Left lung (tissue), 10 donors: ENCODE results near the gene TMEM72. TPM values are rescaled to one million over a fixed set of nuclear protein-coding genes. Genes with fewer than 3 reads are reported as not detected.

Experiments
- ATAC-seq: fragments of 200-7000 bp; cut with Tn5 transposase; one replicate; pipeline ENCODE4 v1.9.1; 2020; ENCODE audit warnings: moderate library complexity
- DNase-seq, 4 donors: peaks; one replicate each; pipeline ENCODE4 v3.0.0-alpha.2; 2013 to 2020
- H3K27ac ChIP-seq, 2 donors: fragments of 200-600 bp; sonication (generic) in 1 of 2; one replicate each; pipeline versions ENCODE4 v1.5.0 to v1.8.0; 2020 to 2021
- H3K27me3 ChIP-seq, 2 donors: fragments of 200-600 bp; sonication (generic) in 1 of 2; one replicate each; pipeline versions ENCODE4 v1.5.0 to v1.8.0; 2020 to 2021
- H3K36me3 ChIP-seq, 2 donors: fragments of 200-600 bp; sonication (generic) in 1 of 2; one replicate each; pipeline versions ENCODE4 v1.5.0 to v1.8.0; 2020 to 2021
- H3K4me1 ChIP-seq, 2 donors: fragments of 200-600 bp; one replicate each; pipeline ENCODE4 v1.8.0; 2021
- H3K4me3 ChIP-seq, 2 donors: fragments of 200-600 bp; sonication (generic) in 1 of 2; one replicate each; pipeline versions ENCODE4 v1.5.0 to v1.8.0; 2020 to 2021; ENCODE audit warnings: mild to moderate bottlenecking in 1 of 2
- H3K9me3 ChIP-seq, 2 donors: fragments of 200-600 bp; sonication (generic) in 1 of 2; one replicate each; pipeline versions ENCODE4 v1.5.0 to v1.8.0; 2020 to 2021
- intact Hi-C, 2 donors: fragments of 100-400 bp; cut with DNase I; formaldehyde crosslinking; loops; one replicate each; pipeline versions ENCODE4 v1.11.2 to v1.14.2; 2022
- polyA plus RNA-seq, 6 donors: library from polyadenylated mRNA; unstranded; fragments of 120-200 nt; gene quantifications; one replicate each; pipeline ENCODE4 v1.2.1, GENCODE V29; 2013; ENCODE audit not compliant: insufficient read length in 6 of 6
- total RNA-seq, 2 donors: library from RNA; stranded (reverse); fragmentation: NEBNext Ultra II Directional; extraction: Animal tissue kit (Norgen Biotek cat#: 25700); gene quantifications; one replicate each; pipeline ENCODE4 v1.2.1, GENCODE V29; 2021
- TF ChIP-seq, protein P1 (sequence below), 2 donors: fragments of 200-600 bp; sonication (generic) in 1 of 2; IDR thresholded peaks; one replicate each; pipeline versions ENCODE4 v1.5.0 to v1.8.0; 2021; ENCODE audit warnings: antibody characterized with exemption in 2 of 2
- donor health status: DM: no; HTN: yes; CAD: no.
- donor health status: DM: no; HTN: no; CAD: no.

Gene TMEM72
- total and polyA plus RNA-seq, 8 donors: 0.23 to 2.2 (median 1.7) TPM; not detected in 1

DNA sequence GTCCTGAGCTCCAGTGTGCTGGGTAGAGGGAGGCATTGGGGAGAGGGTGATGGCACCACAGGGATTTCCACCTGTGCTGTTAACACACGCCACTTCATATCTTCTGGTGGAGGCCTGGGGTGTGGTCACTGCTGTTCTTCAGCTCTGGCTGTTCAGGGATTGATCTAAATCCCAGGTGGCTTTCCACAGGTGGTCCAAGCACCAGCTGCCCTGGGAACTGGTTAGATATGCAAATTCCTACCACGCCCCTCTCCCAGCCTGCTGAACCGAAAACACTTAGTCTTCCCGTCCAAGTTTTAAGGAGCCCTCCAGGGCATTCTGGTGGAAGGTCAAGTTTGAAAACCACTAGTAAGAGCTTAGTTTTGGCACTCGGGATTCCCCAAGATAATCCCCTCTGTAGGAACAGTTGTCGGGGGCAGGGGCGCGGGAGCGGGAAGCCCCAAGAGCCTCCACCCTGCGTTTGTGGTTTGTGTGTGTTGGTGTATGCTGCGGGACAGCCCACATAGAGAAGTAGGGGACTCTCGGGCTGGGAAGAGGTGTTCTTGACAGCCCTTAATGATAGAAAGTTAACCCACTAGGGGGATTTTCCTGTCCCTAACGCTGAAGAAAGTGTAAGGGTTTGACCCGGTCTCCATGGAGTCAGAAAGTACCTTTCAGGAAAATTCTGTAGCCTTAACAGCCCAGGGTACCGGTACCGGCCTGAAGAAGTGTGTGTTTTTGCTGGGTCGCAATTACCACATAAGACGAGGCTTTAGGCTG, 62.4 kb downstream of the TMEM72 start:
- Histone ChIP-seq H3K27ac (peak overlapping the region; percentile 74 to 82), H3K4me1 (peaks cover 23 to 90% of the 10 kb centered on the region in 2 donors), H3K27me3 (no peaks in the 10 kb centered on the region), H3K9me3 (no peaks in the 10 kb centered on the region), H3K36me3 (peaks cover 0 to 58% of the 10 kb centered on the region in 2 donors), H3K4me3 (no peak overlapping the region)
- DNase-seq (no peak), ATAC-seq (peak; percentile 4)
- intact Hi-C loops: no loop called here
- TF ChIP-seq, protein P1, sequence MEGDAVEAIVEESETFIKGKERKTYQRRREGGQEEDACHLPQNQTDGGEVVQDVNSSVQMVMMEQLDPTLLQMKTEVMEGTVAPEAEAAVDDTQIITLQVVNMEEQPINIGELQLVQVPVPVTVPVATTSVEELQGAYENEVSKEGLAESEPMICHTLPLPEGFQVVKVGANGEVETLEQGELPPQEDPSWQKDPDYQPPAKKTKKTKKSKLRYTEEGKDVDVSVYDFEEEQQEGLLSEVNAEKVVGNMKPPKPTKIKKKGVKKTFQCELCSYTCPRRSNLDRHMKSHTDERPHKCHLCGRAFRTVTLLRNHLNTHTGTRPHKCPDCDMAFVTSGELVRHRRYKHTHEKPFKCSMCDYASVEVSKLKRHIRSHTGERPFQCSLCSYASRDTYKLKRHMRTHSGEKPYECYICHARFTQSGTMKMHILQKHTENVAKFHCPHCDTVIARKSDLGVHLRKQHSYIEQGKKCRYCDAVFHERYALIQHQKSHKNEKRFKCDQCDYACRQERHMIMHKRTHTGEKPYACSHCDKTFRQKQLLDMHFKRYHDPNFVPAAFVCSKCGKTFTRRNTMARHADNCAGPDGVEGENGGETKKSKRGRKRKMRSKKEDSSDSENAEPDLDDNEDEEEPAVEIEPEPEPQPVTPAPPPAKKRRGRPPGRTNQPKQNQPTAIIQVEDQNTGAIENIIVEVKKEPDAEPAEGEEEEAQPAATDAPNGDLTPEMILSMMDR (IDR thresholded peaks at IDR 0.05): no peak

DNA sequence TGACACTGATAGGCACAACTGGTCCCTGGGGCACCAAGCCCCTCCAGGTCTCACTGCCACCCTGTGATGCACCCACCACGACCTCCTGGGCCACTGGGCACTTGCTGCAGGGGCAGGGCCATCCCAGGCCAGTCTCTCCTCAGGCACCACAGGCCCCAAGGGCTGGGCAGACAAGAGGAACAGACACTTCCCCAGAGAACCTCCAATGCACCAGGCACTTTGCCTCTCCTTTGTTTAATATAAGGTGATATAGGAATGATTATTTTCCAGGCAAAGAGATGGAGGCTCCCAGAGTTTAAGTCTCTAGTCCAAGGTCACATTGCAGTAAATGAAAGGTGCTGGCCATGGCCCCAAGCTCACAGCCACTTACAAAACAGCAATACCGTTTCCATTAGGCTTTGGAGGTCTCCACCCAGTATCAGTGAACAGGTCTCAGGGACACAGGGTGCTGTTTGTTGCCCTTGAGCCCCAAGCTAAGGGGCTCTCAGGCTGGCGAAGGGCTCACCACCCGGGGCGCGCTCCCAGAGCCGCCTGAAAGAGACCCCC, 63.0 kb downstream of the TMEM72 start:
- H3K36me3 ChIP-seq: peaks cover 0 to 58% of the 10 kb centered on the region in 2 donors
- ATAC-seq (peak; percentile 3), DNase-seq (no peak)
- TF ChIP-seq, protein P1 (IDR thresholded peaks at IDR 0.05): no peak
- peaks cover 26 to 90% of the 10 kb centered on the region in 2 donors for H3K4me1 ChIP-seq
- no peaks in the 10 kb centered on the region for H3K9me3 ChIP-seq
- H3K4me3 ChIP-seq: peak overlapping the region; percentile 29 to 37
- no peaks in the 10 kb centered on the region for H3K27me3 ChIP-seq
- peak overlapping the region; percentile 74 to 82 for H3K27ac ChIP-seq
- intact Hi-C loops: no loop called here

DNA sequence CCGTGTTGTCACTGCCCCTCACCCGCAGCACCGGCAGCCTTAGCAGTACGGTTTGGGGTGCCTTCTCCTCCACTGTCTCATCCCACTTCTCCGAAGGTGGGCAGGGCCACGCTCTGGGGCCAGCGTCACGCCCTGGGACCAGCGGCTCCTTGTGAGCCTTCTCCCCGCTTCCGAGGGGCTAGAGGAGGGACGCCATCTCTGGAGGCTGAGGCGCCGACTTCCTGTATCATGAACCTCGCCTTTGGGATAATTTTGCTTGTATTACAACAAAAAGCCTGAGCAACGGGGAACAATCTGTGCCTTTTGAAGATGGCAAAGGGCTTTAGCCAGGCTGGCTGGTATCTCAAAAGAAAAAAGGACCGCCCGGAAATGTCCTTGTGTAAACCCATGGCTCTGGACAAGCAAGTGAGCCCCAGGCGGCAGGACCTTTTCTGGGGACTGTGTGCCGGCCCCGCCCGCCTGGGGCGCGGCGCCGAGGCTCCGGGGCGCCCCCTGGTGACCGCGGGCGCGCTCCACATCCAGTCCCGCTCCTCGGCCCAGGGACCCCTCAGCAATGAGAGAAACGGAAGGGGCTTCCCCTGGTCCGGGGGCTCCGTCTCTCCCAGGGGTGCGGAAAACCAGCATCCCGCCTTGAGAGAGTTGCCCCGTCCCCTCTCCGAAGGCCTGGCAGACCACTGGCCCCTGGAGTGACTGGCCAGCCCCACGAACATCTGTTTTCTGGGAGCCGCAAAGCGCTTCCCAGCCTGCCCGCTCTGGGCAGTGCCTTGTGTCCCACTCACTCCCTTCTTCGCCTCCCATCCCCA, 63.7 kb downstream of the TMEM72 start:
- peaks cover 0 to 55% of the 10 kb centered on the region in 2 donors for H3K36me3 ChIP-seq
- no peaks in the 10 kb centered on the region for H3K27me3 ChIP-seq
- H3K4me3 ChIP-seq: peak overlapping the region; percentile 29 to 37
- peaks cover 31 to 90% of the 10 kb centered on the region in 2 donors for H3K4me1 ChIP-seq
- peak overlapping the region; percentile 74 to 82 for H3K27ac ChIP-seq
- H3K9me3 ChIP-seq: no peaks in the 10 kb centered on the region
- peak; percentile 73 to 95 (median 78) for DNase-seq
- intact Hi-C loops: loop anchor here in 1 of 2 donors (5.0 kb wide), 1 partner anchor 43 kb away; no protein-coding TSS in a partner anchor
- ATAC-seq: peak; percentile 82
- TF ChIP-seq, protein P1 (IDR thresholded peaks at IDR 0.05): peak; percentile 97 to 98

DNA sequence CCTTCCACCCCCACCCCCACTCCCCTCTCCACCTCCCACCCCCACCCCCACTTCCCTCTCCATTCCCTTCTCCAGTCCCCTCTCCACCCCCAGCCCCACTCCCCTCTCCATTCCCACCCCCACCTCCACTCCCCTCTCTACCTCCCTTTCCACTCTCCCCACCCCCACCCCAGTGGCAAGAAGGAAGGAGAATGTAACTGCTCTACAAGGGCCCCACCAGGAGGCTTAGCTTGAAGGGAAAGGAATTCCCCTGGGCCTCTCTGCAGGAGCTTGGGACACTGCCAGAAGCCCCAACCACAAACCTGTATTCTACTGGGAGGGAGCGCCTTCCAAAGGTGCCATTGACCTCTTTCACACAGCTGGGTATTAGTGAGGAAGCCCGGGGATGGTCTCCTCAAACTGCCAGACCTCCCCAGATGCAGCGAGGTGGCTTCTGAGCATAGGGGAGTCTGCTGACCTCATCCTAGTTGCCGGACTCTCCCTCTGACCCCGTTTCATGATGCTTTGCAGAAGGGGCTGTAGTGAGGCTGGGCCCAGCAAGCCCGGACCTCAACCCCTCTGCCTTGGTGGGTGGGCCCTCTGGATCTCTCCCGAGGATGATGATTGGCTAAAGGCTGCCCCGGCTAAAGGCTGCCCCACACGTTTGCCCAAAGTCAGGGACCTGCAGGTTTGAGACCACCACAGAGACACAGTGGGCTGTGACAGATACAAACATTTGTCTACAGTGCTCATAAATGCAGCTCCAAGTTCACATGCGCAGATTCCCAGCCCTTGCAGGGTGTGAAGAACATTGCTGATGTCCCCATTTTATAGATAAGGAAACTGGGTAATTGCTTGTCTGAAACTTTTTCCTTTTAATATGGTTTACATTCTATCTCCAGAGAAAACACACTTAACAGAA, 64.5 kb downstream of the TMEM72 start:
- H3K4me1 ChIP-seq: peaks cover 40 to 97% of the 10 kb centered on the region in 2 donors
- H3K4me3 ChIP-seq: peak overlapping the region; percentile 26 to 49
- intact Hi-C loops: loop anchor here in 1 of 2 donors (5.0 kb wide), 1 partner anchor 43 kb away; no protein-coding TSS in a partner anchor
- H3K27ac ChIP-seq: peak overlapping the region; percentile 78 to 82
- H3K9me3 ChIP-seq: no peaks in the 10 kb centered on the region
- peaks cover 0 to 47% of the 10 kb centered on the region in 2 donors for H3K36me3 ChIP-seq
- no peaks in the 10 kb centered on the region for H3K27me3 ChIP-seq
- peak in 2 of 4 donors; percentile 73 to 79 for DNase-seq
- ATAC-seq: peak; percentile 14
- TF ChIP-seq, protein P1 (IDR thresholded peaks at IDR 0.05): no peak
